Tibial nerve (tissue), 4 donors: Measurements from ENCODE around the gene TPPP2.

Source experiments
- CTCF ChIP-seq, 5 experiments: fragments of 200-600 bp in 3 of 5; fragments of 450-650 bp in 2 of 5; sonication (generic) in 3 of 5; IDR thresholded peaks; one replicate each; pipeline ENCODE4 v1.5.1; 2016 to 2019; ENCODE audit warnings: antibody characterized with exemption in 5 of 5, mild to moderate bottlenecking in 3 of 5, moderate library complexity in 2 of 5
- EP300 ChIP-seq, 2 donors: sonication (generic); formaldehyde crosslinking; IDR thresholded peaks; one replicate each; pipeline ENCODE4 v1.6.1; 2017; ENCODE audit warnings: antibody characterized with exemption in 2 of 2, mild to moderate bottlenecking in 1 of 2
- POLR2A ChIP-seq, 2 donors: fragments of 450-650 bp; IDR thresholded peaks; one replicate each; pipeline ENCODE4 v1.6.1; 2017; ENCODE audit warnings: antibody characterized with exemption in 2 of 2, mild to moderate bottlenecking in 2 of 2, moderate library complexity in 2 of 2

DNA sequence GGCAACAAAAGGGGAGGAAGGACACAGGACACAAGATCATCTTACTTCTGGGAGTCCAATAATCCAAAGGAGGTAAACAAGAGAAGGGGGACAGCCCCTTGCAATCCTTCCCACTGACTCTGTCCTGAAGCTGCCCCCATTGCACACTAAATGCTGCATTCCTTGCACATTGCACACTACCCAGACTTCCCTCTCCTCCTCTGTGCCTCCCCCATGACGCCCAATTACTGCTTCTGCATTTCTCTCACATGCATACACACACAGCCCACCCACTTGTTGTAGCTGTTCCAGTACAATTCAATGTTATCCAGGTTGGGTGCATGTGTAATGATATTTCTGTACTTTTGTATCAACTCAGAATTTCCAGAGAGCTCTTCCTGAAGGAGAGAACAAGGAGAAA lies 10.7 kb upstream of the TPPP2 start:
- TF ChIP-seq CTCF (IDR thresholded peaks at IDR 0.05) (no peak), EP300 (IDR thresholded peaks at IDR 0.05) (no peak), POLR2A (IDR thresholded peaks at IDR 0.05) (no peak)
